ENCODE measurements around the gene FAM163A.

- no peak for TF ChIP-seq POLR2A (IDR thresholded peaks at IDR 0.05)
- TF ChIP-seq CTCF (IDR thresholded peaks at IDR 0.05) = no peak
Observed at GRCh38 chr1:179816196-179816960, 73.3 kb downstream of the FAM163A start.
